Heart right ventricle (tissue), 16 donors: Measurements from ENCODE around the gene ADGRA1. TPM values are rescaled to one million over a fixed set of nuclear protein-coding genes. Genes with fewer than 3 reads are reported as not detected.

Experiments
- ATAC-seq, 8 donors: fragments of 200-7000 bp; cut with Tn5 transposase; one replicate each; pipeline ENCODE4 v1.9.1; 2020; ENCODE audit warnings: mild to moderate bottlenecking in 8 of 8, moderate library complexity in 8 of 8, moderate number of reproducible peaks in 1 of 8
- DNase-seq, 2 donors: peaks; one replicate each; pipeline ENCODE4 v3.0.0-alpha.2; 2020
- H3K27ac ChIP-seq, 10 donors: fragments of 200-600 bp; sonication (generic) in 2 of 10; one replicate each; pipeline versions ENCODE4 v1.5.0 to v1.8.0; 2020 to 2022; ENCODE audit warnings: mild to moderate bottlenecking in 3 of 10
- H3K27me3 ChIP-seq, 7 donors: fragments of 200-600 bp; one replicate each; pipeline ENCODE4 v1.8.0; 2021 to 2022; ENCODE audit warnings: mild to moderate bottlenecking in 2 of 7
- H3K36me3 ChIP-seq, 9 donors: fragments of 200-600 bp; sonication (generic) in 1 of 9; one replicate each; pipeline versions ENCODE4 v1.5.0 to v1.8.0; 2020 to 2022; ENCODE audit warnings: mild to moderate bottlenecking in 2 of 9
- H3K4me1 ChIP-seq, 9 donors: fragments of 200-600 bp; sonication (generic) in 1 of 9; one replicate each; pipeline versions ENCODE4 v1.5.0 to v1.8.0; 2020 to 2022; ENCODE audit warnings: mild to moderate bottlenecking in 4 of 9
- H3K4me3 ChIP-seq, 10 donors: fragments of 200-600 bp; sonication (generic) in 2 of 10; one replicate each; pipeline versions ENCODE4 v1.5.0 to v1.8.0; 2020 to 2022; ENCODE audit warnings: mild to moderate bottlenecking in 7 of 10, moderate library complexity in 2 of 10
- H3K9me3 ChIP-seq, 11 donors: fragments of 200-600 bp in 10 of 11; sonication (generic) in 2 of 11; one replicate each; pipeline versions ENCODE4 v1.5.0 to v1.8.0; 2013 to 2022; ENCODE audit warnings: mild to moderate bottlenecking in 2 of 11, control low read depth in 1 of 11, moderate library complexity in 1 of 11
- WGBS, 2 donors: extraction: QIAGEN DNeasy Blood & Tissue Kit; methylation state at CpG; one replicate each; pipeline ENCODE4 v1.1.7; 2013; ENCODE audit warnings: inconsistent platforms in 1 of 2; 5-methylcytosine and 5-hydroxymethylcytosine counted together
- intact Hi-C, 10 donors: fragments of 100-400 bp; cut with DNase I; formaldehyde crosslinking; loops; one replicate each; pipeline versions ENCODE4 v1.11.1 to v1.14.2; 2022
- polyA plus RNA-seq, 2 donors: library from polyadenylated mRNA; stranded (reverse); fragments of 200-250 nt; gene quantifications; one replicate each; pipeline ENCODE4 v1.2.3, GENCODE V29; 2013
- total RNA-seq, 10 donors: library from RNA; stranded (reverse); fragmentation: NEBNext Ultra II Directional in 3 of 10; extraction: Animal tissue kit (Norgen Biotek cat#: 25700) in 3 of 10; gene quantifications; one replicate each; pipeline versions ENCODE4 v1.2.1 to v1.2.4, GENCODE V29; 2021 to 2023
- TF ChIP-seq, protein P1 (sequence below), 9 donors: fragments of 200-600 bp; sonication (generic) in 2 of 9; IDR thresholded peaks; one replicate each; pipeline versions ENCODE4 v1.5.0 to v1.8.0; 2021 to 2022; ENCODE audit warnings: antibody characterized with exemption in 9 of 9, mild to moderate bottlenecking in 5 of 9, moderate library complexity in 1 of 9
- donor health status: Arrhythmogenic right ventricular cardiomyopathy.
- donor health status: ischemic (EF 13 %, LVEDD 7.1; RV severe dilation, severe dysfunction).
- donor health status: healthy with polysubstance abuse.
- donor health status: DM: no; HTN: yes; CAD: no.
- donor health status: DM: no; HTN: no; CAD: no.
- donor health status: ischemic (EF 25% LVEDD 6.9; RV normal size, moderate dysfunction).
- donor health status: ischemic (EF 25% LVEDD 5.7; RV mildly dilated, moderate dysfunction).
- donor health status: healthy.
- donor health status: DM: yes; HTN: yes; CAD: no.
- donor health status: Ischemic cardiomyopathy.
- donor health status: ischemic (EF 35%, LVEDD 5.7; RV mildly dilated, moderate dysfunction).
- donor health status: nonischemic (EF 11% LVEDD 7.7; RV severe dilation, severe dysfunction).
- donor health status: DM: yes; HTN: yes; CAD: no.
- donor health status: PGD.
- donor health status: ischemic (EF 29% LVEDD 5.4; RV normal size, mild dysfunction).
- donor health status: nonischemic (EF 23%, LVEDD 6.1; RV moderate dilation, normal function).

The ADGRA1 gene
- total and polyA plus RNA-seq, 12 donors, result under 0.01 to 0.21 (median 0.11) TPM; not detected in 6

- Histone ChIP-seq H3K9me3 (no peaks in the 10 kb centered on the region), H3K4me3 (no peak overlapping the region), H3K27ac (no peak overlapping the region), H3K27me3 (peaks cover 33 to 76% (median 63%) of the 10 kb centered on the region in 7 donors), H3K36me3 (no peaks in the 10 kb centered on the region), H3K4me1 (peaks cover 0 to 9% (median 0%) of the 10 kb centered on the region in 9 donors)
- 52 to 57% methylated on average over 13 of the region's 13 CpGs for WGBS, 2 donors
- DNase-seq (no peak), ATAC-seq (no peak)
- TF ChIP-seq, protein P1, sequence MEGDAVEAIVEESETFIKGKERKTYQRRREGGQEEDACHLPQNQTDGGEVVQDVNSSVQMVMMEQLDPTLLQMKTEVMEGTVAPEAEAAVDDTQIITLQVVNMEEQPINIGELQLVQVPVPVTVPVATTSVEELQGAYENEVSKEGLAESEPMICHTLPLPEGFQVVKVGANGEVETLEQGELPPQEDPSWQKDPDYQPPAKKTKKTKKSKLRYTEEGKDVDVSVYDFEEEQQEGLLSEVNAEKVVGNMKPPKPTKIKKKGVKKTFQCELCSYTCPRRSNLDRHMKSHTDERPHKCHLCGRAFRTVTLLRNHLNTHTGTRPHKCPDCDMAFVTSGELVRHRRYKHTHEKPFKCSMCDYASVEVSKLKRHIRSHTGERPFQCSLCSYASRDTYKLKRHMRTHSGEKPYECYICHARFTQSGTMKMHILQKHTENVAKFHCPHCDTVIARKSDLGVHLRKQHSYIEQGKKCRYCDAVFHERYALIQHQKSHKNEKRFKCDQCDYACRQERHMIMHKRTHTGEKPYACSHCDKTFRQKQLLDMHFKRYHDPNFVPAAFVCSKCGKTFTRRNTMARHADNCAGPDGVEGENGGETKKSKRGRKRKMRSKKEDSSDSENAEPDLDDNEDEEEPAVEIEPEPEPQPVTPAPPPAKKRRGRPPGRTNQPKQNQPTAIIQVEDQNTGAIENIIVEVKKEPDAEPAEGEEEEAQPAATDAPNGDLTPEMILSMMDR (IDR thresholded peaks at IDR 0.05), result no peak
- intact Hi-C loops, result no loop called here
Measured at GRCh38 chr10:133090101-133090500, 2.4 kb downstream of the ADGRA1 start.

GRCh38 chr10:133090654-133091053, 2.9 kb downstream of the ADGRA1 start:
- H3K27ac ChIP-seq, result no peak overlapping the region
- intact Hi-C loops, result no loop called here
- WGBS, 2 donors, result 61 to 66% methylated on average over 7 of the region's 7 CpGs
- H3K27me3 ChIP-seq, result peaks cover 30 to 76% (median 63%) of the 10 kb centered on the region in 7 donors
- H3K4me1 ChIP-seq, result peaks cover 0 to 9% (median 0%) of the 10 kb centered on the region in 9 donors
- ATAC-seq (no peak), DNase-seq (no peak)
- no peaks in the 10 kb centered on the region for H3K9me3 ChIP-seq
- TF ChIP-seq, protein P1 (IDR thresholded peaks at IDR 0.05), result no peak
- H3K36me3 ChIP-seq, result no peaks in the 10 kb centered on the region
- no peak overlapping the region for H3K4me3 ChIP-seq

- Histone ChIP-seq H3K27ac (no peak overlapping the region), H3K27me3 (peaks cover 25 to 76% (median 63%) of the 10 kb centered on the region in 7 donors), H3K9me3 (no peaks in the 10 kb centered on the region), H3K36me3 (no peaks in the 10 kb centered on the region), H3K4me3 (no peak overlapping the region), H3K4me1 (peaks cover 0 to 9% (median 0%) of the 10 kb centered on the region in 9 donors)
- TF ChIP-seq, protein P1 (IDR thresholded peaks at IDR 0.05), result no peak
- DNase-seq (no peak), ATAC-seq (no peak)
- intact Hi-C loops, result no loop called here
- 89 to 90% methylated on average over 10 of the region's 10 CpGs for WGBS, 2 donors
Measured at GRCh38 chr10:133091316-133091715, 3.6 kb downstream of the ADGRA1 start.

- DNase-seq, result no peak
- H3K4me1 ChIP-seq, result peaks cover 0 to 5% (median 0%) of the 10 kb centered on the region in 9 donors
- no peak overlapping the region for H3K4me3 ChIP-seq
- no peaks in the 10 kb centered on the region for H3K9me3 ChIP-seq
- TF ChIP-seq, protein P1 (IDR thresholded peaks at IDR 0.05), result no peak
- H3K27me3 ChIP-seq, result peaks cover 15 to 71% (median 61%) of the 10 kb centered on the region in 7 donors
- ATAC-seq, result no peak
- no peaks in the 10 kb centered on the region for H3K36me3 ChIP-seq
- 88 to 90% methylated on average over 15 of the region's 15 CpGs for WGBS, 2 donors
- intact Hi-C loops, result no loop called here
- H3K27ac ChIP-seq, result no peak overlapping the region
Measured at GRCh38 chr10:133093291-133093690, 5.6 kb downstream of the ADGRA1 start.
